H1 (cell line): ENCODE data around the gene PARD3. TPM values are rescaled to one million over a fixed set of nuclear protein-coding genes. Genes with fewer than 3 reads are reported as not detected.

ENCODE experiments used
- CTCF ChIA-PET: fragments of 300-600 bp; sonication (Branson Sonifier 250); formaldehyde crosslinking; loops from one replicate; lab custom pipeline; 2021; ENCODE audit not compliant: partially characterized antibody; lab: Charles Lee
- POLR2A ChIA-PET: fragments of 300-600 bp; sonication (Branson Sonifier 250); formaldehyde crosslinking; loops from one replicate; lab custom pipeline; 2021; ENCODE audit warnings: inconsistent platforms; ENCODE audit not compliant: partially characterized antibody; lab: Charles Lee
- DNase-seq, 2 experiments: peaks; one replicate each; pipeline versions ENCODE4 v3.0.0 to v3.0.0-alpha.2; 2010 to 2022; ENCODE audit warnings: low spot score in 2 of 2, low read depth in 1 of 2, mixed read lengths in 1 of 2
- FAIRE-seq: peaks from 2 replicates; lab custom pipeline; 2011; peaks lifted over from hg19 to GRCh38; lab: Jason Lieb, UNC
- H2AFZ ChIP-seq: 2 replicates; pipeline ENCODE4 v1.8.1; 2012; ENCODE audit warnings: low read length, inconsistent platforms
- H2AK5ac ChIP-seq: 2 replicates; pipeline ENCODE4 v1.6.1; 2013; ENCODE audit warnings: low read depth, low read length
- H2BK120ac ChIP-seq: replicated peaks from 2 replicates; pipeline ENCODE3; 2013; ENCODE audit warnings: low read depth, low read length, inconsistent platforms
- H2BK12ac ChIP-seq: 2 replicates; pipeline ENCODE4 v1.6.1; 2013; ENCODE audit warnings: low read depth, low read length
- H2BK15ac ChIP-seq: 2 replicates; pipeline ENCODE4 v1.6.1; 2013; ENCODE audit warnings: low read length
- H2BK20ac ChIP-seq: 2 replicates; pipeline ENCODE4 v1.6.1; 2013; ENCODE audit warnings: low read length
- H2BK5ac ChIP-seq: 2 replicates; pipeline ENCODE4 v1.6.1; 2013; ENCODE audit warnings: low read depth, low read length
- H3K14ac ChIP-seq: 2 replicates; pipeline ENCODE4 v1.6.1; 2013; ENCODE audit warnings: inconsistent platforms; ENCODE audit not compliant: insufficient read length
- H3K18ac ChIP-seq: 2 replicates; pipeline ENCODE4 v1.6.1; 2013; ENCODE audit warnings: low read length; ENCODE audit errors: extremely low read depth
- H3K23ac ChIP-seq: 2 replicates; pipeline ENCODE4 v1.6.1; 2013; ENCODE audit warnings: inconsistent platforms; ENCODE audit not compliant: insufficient read length
- H3K23me2 ChIP-seq: 2 replicates; pipeline ENCODE4 v1.6.1; 2013; ENCODE audit warnings: low read depth, low read length
- H3K27ac ChIP-seq: 2 replicates; pipeline ENCODE4 v1.6.1; 2011; ENCODE audit warnings: low read depth, low read length, inconsistent platforms
- H3K27me3 ChIP-seq, 4 experiments: replicated peaks in 1 of 4; 1 replicate in 1 of 4; 2 replicates in 3 of 4; pipeline versions ENCODE4 v1.6.1 to v1.8.1; 2011 to 2013; ENCODE audit warnings: low read length in 3 of 4, mild to moderate bottlenecking in 3 of 4, inconsistent platforms in 2 of 4, mixed read lengths in 2 of 4, moderate library complexity in 1 of 4; ENCODE audit not compliant: control insufficient read depth in 3 of 4, insufficient read depth in 3 of 4; ENCODE audit errors: extremely low read depth in 1 of 4
- H3K36me3 ChIP-seq, 4 experiments: 2 replicates each; pipeline versions ENCODE4 v1.6.1 to v1.8.1; 2011 to 2013; ENCODE audit warnings: mild to moderate bottlenecking in 4 of 4, low read length in 3 of 4, moderate library complexity in 2 of 4, control low read depth in 1 of 4, inconsistent platforms in 1 of 4; ENCODE audit not compliant: insufficient read depth in 4 of 4, control insufficient read depth in 2 of 4
- H3K4ac ChIP-seq: replicated peaks from 2 replicates; pipeline ENCODE3; 2013; ENCODE audit warnings: low read length, low read depth, mixed read lengths, inconsistent platforms; ENCODE audit not compliant: insufficient read length
- H3K4me1 ChIP-seq, 4 experiments: replicated peaks in 1 of 4; 1 replicate in 1 of 4; 2 replicates in 3 of 4; pipeline versions ENCODE4 v1.6.1 to v1.8.1; 2011 to 2013; ENCODE audit warnings: low read length in 3 of 4, inconsistent platforms in 2 of 4, mixed read lengths in 1 of 4; ENCODE audit not compliant: insufficient read depth in 4 of 4, control insufficient read depth in 3 of 4
- H3K4me2 ChIP-seq, 2 experiments: 2 replicates each; pipeline versions ENCODE4 v1.6.1 to v1.8.1; 2011 to 2013; ENCODE audit warnings: low read depth in 2 of 2, low read length in 2 of 2, control low read depth in 1 of 2, inconsistent platforms in 1 of 2, mild to moderate bottlenecking in 1 of 2; ENCODE audit not compliant: insufficient read depth in 1 of 2
- H3K4me3 ChIP-seq, 4 experiments: fragments of 200-600, 300-600 bp in 1 of 4; sonication (generic), shearing (Covaris generic), sonication (Bioruptor Twin) in 1 of 4; 2 replicates each; pipeline versions ENCODE4 v1.5.1 to v1.8.1; 2011 to 2016; ENCODE audit warnings: low read length in 4 of 4, low read depth in 3 of 4, control low read depth in 2 of 4, inconsistent platforms in 2 of 4, mild to moderate bottlenecking in 2 of 4, mixed read lengths in 1 of 4, moderate library complexity in 1 of 4; ENCODE audit not compliant: insufficient read depth in 2 of 4; ENCODE audit errors: extremely low read depth in 1 of 4
- H3K56ac ChIP-seq: replicated peaks from 2 replicates; pipeline ENCODE3; 2013; ENCODE audit warnings: low read depth, mild to moderate bottlenecking, mixed read lengths, low read length, inconsistent platforms; ENCODE audit not compliant: insufficient read length
- H3K79me1 ChIP-seq: 2 replicates; pipeline ENCODE4 v1.6.1; 2013; ENCODE audit warnings: low read depth, low read length, control low read depth
- H3K79me2 ChIP-seq, 2 experiments: 2 replicates each; pipeline versions ENCODE4 v1.6.1 to v1.8.1; 2012 to 2013; ENCODE audit warnings: low read length in 2 of 2, mild to moderate bottlenecking in 2 of 2, inconsistent platforms in 1 of 2; ENCODE audit not compliant: insufficient read depth in 2 of 2, control insufficient read depth in 1 of 2
- H3K9ac ChIP-seq, 4 experiments: replicated peaks in 1 of 4; 1 replicate in 1 of 4; 2 replicates in 3 of 4; pipeline versions ENCODE4 v1.6.1 to v1.8.1; 2011 to 2013; ENCODE audit warnings: low read depth in 3 of 4, low read length in 3 of 4, control low read depth in 2 of 4, mild to moderate bottlenecking in 2 of 4, moderate library complexity in 2 of 4, inconsistent platforms in 1 of 4; ENCODE audit errors: extremely low read depth in 1 of 4
- H3K9me3 ChIP-seq, 2 experiments: 2 replicates each; pipeline versions ENCODE4 v1.6.1 to v1.8.1; 2012 to 2013; ENCODE audit warnings: mild to moderate bottlenecking in 2 of 2, moderate library complexity in 2 of 2, control low read depth in 1 of 2, inconsistent platforms in 1 of 2, low read depth in 1 of 2, low read length in 1 of 2, mixed read lengths in 1 of 2; ENCODE audit not compliant: insufficient read depth in 2 of 2
- H4K20me1 ChIP-seq, 2 experiments: replicated peaks in 1 of 2; 2 replicates each; pipeline versions ENCODE3 to v1.8.1; 2011 to 2013; ENCODE audit warnings: inconsistent platforms in 2 of 2, low read length in 2 of 2, mild to moderate bottlenecking in 1 of 2; ENCODE audit not compliant: insufficient read depth in 2 of 2, control insufficient read depth in 1 of 2
- H4K5ac ChIP-seq: 2 replicates; pipeline ENCODE4 v1.6.1; 2013; ENCODE audit warnings: low read length, low read depth, mixed read lengths, inconsistent platforms; ENCODE audit not compliant: insufficient read length
- H4K8ac ChIP-seq: 2 replicates; pipeline ENCODE4 v1.8.0; 2013; ENCODE audit warnings: mild to moderate bottlenecking, moderate library complexity, low read length, inconsistent platforms; ENCODE audit not compliant: insufficient read depth; ENCODE audit errors: extremely low read depth
- H4K91ac ChIP-seq: replicated peaks from 2 replicates; pipeline ENCODE3; 2013; ENCODE audit warnings: low read length, mixed read lengths, inconsistent platforms; ENCODE audit not compliant: insufficient read length
- BACH1 ChIP-seq: IDR thresholded peaks from 2 replicates; pipeline ENCODE4 v1.6.1; 2012; ENCODE audit warnings: low read length, improper control_type of control experiment
- BRCA1 ChIP-seq: IDR thresholded peaks from 2 replicates; pipeline ENCODE4 v1.6.1; 2012; ENCODE audit warnings: low read depth, low read length, improper control_type of control experiment
- CHD1 ChIP-seq: IDR thresholded peaks from 2 replicates; pipeline ENCODE4 v1.6.1; 2012; ENCODE audit warnings: low read depth, low read length, improper control_type of control experiment
- FOSL1 ChIP-seq: IDR thresholded peaks from 2 replicates; pipeline ENCODE4 v1.6.1; 2011; ENCODE audit warnings: mild to moderate bottlenecking, low read depth, low read length, moderate library complexity; ENCODE audit not compliant: insufficient read depth
- GABPA ChIP-seq: IDR thresholded peaks from 2 replicates; pipeline ENCODE4 v1.6.1; 2011; ENCODE audit warnings: mild to moderate bottlenecking, low read length, moderate library complexity, borderline replicate concordance; ENCODE audit not compliant: insufficient read depth
- NANOG ChIP-seq: IDR thresholded peaks from 2 replicates; pipeline ENCODE4 v1.6.1; 2011; ENCODE audit warnings: low read length, low read depth, mild to moderate bottlenecking, inconsistent platforms; ENCODE audit not compliant: insufficient read depth, poor library complexity, severe bottlenecking
- RAD21 ChIP-seq, 2 experiments: IDR thresholded peaks in 1 of 2; conservative IDR thresholded peaks in 1 of 2; 2 replicates each; pipeline ENCODE4 v1.6.1; 2011; ENCODE audit warnings: low read depth in 2 of 2, low read length in 2 of 2, improper control_type of control experiment in 1 of 2, inconsistent platforms in 1 of 2, mild to moderate bottlenecking in 1 of 2, moderate library complexity in 1 of 2
- SP2 ChIP-seq: IDR thresholded peaks from 2 replicates; pipeline ENCODE4 v1.6.1; 2012; ENCODE audit warnings: mild to moderate bottlenecking, low read length, inconsistent platforms
- TAF1 ChIP-seq: IDR thresholded peaks from 2 replicates; pipeline ENCODE4 v1.6.1; 2011; ENCODE audit warnings: mild to moderate bottlenecking, low read depth, low read length
- TCF12 ChIP-seq: IDR thresholded peaks from 2 replicates; pipeline ENCODE4 v1.6.1; 2011; ENCODE audit warnings: low read depth, mild to moderate bottlenecking, low read length
- TEAD4 ChIP-seq: IDR thresholded peaks from 2 replicates; pipeline ENCODE4 v1.6.1; 2012; ENCODE audit warnings: low read depth, low read length, inconsistent platforms, mixed read lengths
- WGBS, 2 experiments: shearing (Covaris generic) in 1 of 2; methylation state at CpG; one replicate each; pipeline versions ENCODE4 v1.1.6 to v1.1.7; 2013 to 2015; ENCODE audit warnings: low lambda C conversion rate in 2 of 2, mixed read lengths in 2 of 2, inconsistent platforms in 1 of 2, low coverage in 1 of 2, missing lambda C conversion rate in 1 of 2; ENCODE audit not compliant: insufficient replicate concordance in 2 of 2, insufficient coverage in 1 of 2, insufficient read length in 1 of 2; ENCODE audit errors: extremely low coverage in 1 of 2, missing lambda C conversion rate in 1 of 2; 5-methylcytosine and 5-hydroxymethylcytosine counted together
- polyA plus RNA-seq, 7 experiments: library from polyadenylated mRNA; depleted of rRNA in 3 of 7; stranded (reverse) in 5 of 7; unstranded in 2 of 7; fragments of >200 nt in 5 of 7; fragments of 200-250 nt in 2 of 7; gene quantifications; 1 replicate in 5 of 7; 2 replicates in 1 of 7; 4 replicates in 1 of 7; pipeline versions ENCODE4 v1.2.1 to v1.2.3, GENCODE V29; 2011 to 2013; ENCODE audit warnings: missing spikeins in 2 of 7, mixed read lengths in 2 of 7
- total RNA-seq: library from RNA; stranded (reverse); fragmentation: NEBNext Ultra II Directional; extraction: Animal tissue kit (Norgen Biotek cat#: 25700); gene quantifications from 2 replicates; pipeline ENCODE4 v1.2.1, GENCODE V29; 2021
- TF ChIP-seq, protein P1 (sequence below): IDR thresholded peaks from 2 replicates; pipeline ENCODE4 v1.6.1; 2012; ENCODE audit warnings: inconsistent platforms
- TF ChIP-seq, protein P2 (sequence below): IDR thresholded peaks from 2 replicates; pipeline ENCODE4 v1.6.1; 2012; ENCODE audit warnings: inconsistent platforms

PARD3 gene
- total and polyA plus RNA-seq, 2 of the 8 experiments (the other 6 are each of a cell fraction or from before 2014, with no cell fraction given) = 19.7 to 49.1 TPM

DNA sequence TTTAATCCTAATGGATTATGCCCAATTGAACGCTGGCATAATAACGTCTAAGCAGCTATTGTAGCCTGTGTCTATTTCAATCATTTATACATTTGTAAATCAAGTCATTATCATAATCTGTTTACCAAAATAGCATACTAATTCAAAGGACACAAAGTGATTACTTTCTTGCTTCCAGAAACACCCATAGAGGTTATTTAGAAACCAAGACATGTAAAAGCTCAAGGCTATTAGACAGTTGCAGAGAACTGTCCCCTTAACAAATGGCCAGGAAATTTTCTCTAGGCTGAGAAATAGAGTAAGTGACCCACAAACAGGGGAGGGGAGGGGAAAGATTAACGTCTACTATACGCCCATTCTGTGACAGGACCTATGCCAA lies 455.7 kb downstream of the PARD3 start:
- peaks cover 0 to 9% (median 1%) of the 10 kb centered on the region in 4 experiments; a peak in 2 of 8 replicates for H3K36me3 ChIP-seq
- no peak overlapping the region for H3K9ac ChIP-seq
- no peaks in the 10 kb centered on the region for H3K23me2 ChIP-seq
- no peaks in the 10 kb centered on the region for H4K20me1 ChIP-seq
- H2AK5ac ChIP-seq = no peak overlapping the region
- H4K91ac ChIP-seq = no peak overlapping the region
- no peak overlapping the region for H3K4ac ChIP-seq
- H2BK5ac ChIP-seq = no peak overlapping the region
- no peak overlapping the region for H2BK15ac ChIP-seq
- DNase-seq = no peak
- POLR2A ChIA-PET = interaction anchor here (0.6 to 0.9 kb wide), 2 partner anchors 17 to 382 kb away, joined by 3 to 4 read pairs; no protein-coding TSS in a partner anchor
- H3K23ac ChIP-seq = no peak overlapping the region
- no peak overlapping the region for H2BK12ac ChIP-seq
- no peak overlapping the region for H4K5ac ChIP-seq
- no peak overlapping the region for H3K18ac ChIP-seq
- no peaks in the 10 kb centered on the region for H3K9me3 ChIP-seq
- no peak overlapping the region for H3K56ac ChIP-seq
- H2BK20ac ChIP-seq = no peak overlapping the region
- H3K79me2 ChIP-seq = no peaks in the 10 kb centered on the region
- 93% methylated on average over 4 of the region's 4 CpGs; no CpG with 5 or more reads in 1 of the 2 experiments for WGBS, 2 experiments
- no peaks in the 10 kb centered on the region for H3K27me3 ChIP-seq
- H2AFZ ChIP-seq = no peak overlapping the region
- CTCF ChIA-PET = interaction anchor here (0.7 to 1.0 kb wide), 2 partner anchors 32 to 616 kb away, joined by 3 read pairs; no protein-coding TSS in a partner anchor
- H3K4me3 ChIP-seq = no peak overlapping the region
- no peak overlapping the region for H3K4me2 ChIP-seq
- H3K4me1 ChIP-seq = no peaks in the 10 kb centered on the region
- no peak overlapping the region for H2BK120ac ChIP-seq
- H4K8ac ChIP-seq = no peak overlapping the region
- H3K79me1 ChIP-seq = no peaks in the 10 kb centered on the region
- no peak overlapping the region for H3K27ac ChIP-seq
- H3K14ac ChIP-seq = no peak overlapping the region
- no peak for FAIRE-seq
- TF ChIP-seq RAD21 (IDR thresholded peaks at IDR 0.05 in 1 of 2, conservative IDR thresholded peaks at IDR 0.05 in 1 of 2; ENCODE audit: low read depth in 2 of 2, low read length in 2 of 2) = no peak
- TF ChIP-seq TAF1 = no peak
- no peak for TF ChIP-seq BRCA1
- TF ChIP-seq BACH1 = no peak
- TF ChIP-seq FOSL1 = no peak
- no peak for TF ChIP-seq TCF12
- TF ChIP-seq, protein P1, sequence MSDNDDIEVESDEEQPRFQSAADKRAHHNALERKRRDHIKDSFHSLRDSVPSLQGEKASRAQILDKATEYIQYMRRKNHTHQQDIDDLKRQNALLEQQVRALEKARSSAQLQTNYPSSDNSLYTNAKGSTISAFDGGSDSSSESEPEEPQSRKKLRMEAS = no peak
- TF ChIP-seq SP2 = no peak
- no peak for TF ChIP-seq GABPA
- TF ChIP-seq, protein P2, sequence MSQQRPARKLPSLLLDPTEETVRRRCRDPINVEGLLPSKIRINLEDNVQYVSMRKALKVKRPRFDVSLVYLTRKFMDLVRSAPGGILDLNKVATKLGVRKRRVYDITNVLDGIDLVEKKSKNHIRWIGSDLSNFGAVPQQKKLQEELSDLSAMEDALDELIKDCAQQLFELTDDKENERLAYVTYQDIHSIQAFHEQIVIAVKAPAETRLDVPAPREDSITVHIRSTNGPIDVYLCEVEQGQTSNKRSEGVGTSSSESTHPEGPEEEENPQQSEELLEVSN = no peak
- TF ChIP-seq CHD1 = no peak
- TF ChIP-seq NANOG = no peak
- no peak for TF ChIP-seq TEAD4
